Trophoblast cell (in vitro differentiated cells and primary cell): ENCODE measurements around the gene MS4A15.

Source experiments
- DNase-seq, 2 donors: peaks; one replicate each; pipeline ENCODE4 v3.0.0-alpha.2; 2016
- H2AFZ ChIP-seq: 2 replicates; pipeline ENCODE4 v1.6.1; 2013; ENCODE audit warnings: low read length, moderate library complexity, mild to moderate bottlenecking; ENCODE audit not compliant: insufficient read depth, poor library complexity
- H2AK5ac ChIP-seq: 2 replicates; pipeline ENCODE4 v1.6.1; 2013; ENCODE audit warnings: mild to moderate bottlenecking, low read length
- H2BK120ac ChIP-seq: 2 replicates; pipeline ENCODE4 v1.6.1; 2013; ENCODE audit warnings: low read length, mild to moderate bottlenecking, moderate library complexity; ENCODE audit not compliant: insufficient read depth, poor library complexity
- H2BK12ac ChIP-seq: 2 replicates; pipeline ENCODE4 v1.6.1; 2013; ENCODE audit warnings: mild to moderate bottlenecking, low read length, moderate library complexity
- H2BK5ac ChIP-seq: 2 replicates; pipeline ENCODE4 v1.6.1; 2013; ENCODE audit warnings: low read length, low read depth, moderate library complexity, mild to moderate bottlenecking; ENCODE audit not compliant: poor library complexity
- H3K14ac ChIP-seq: 2 replicates; pipeline ENCODE4 v1.6.1; 2013; ENCODE audit warnings: mild to moderate bottlenecking, low read length
- H3K18ac ChIP-seq: 2 replicates; pipeline ENCODE4 v1.6.1; 2013; ENCODE audit warnings: mild to moderate bottlenecking, low read length
- H3K23ac ChIP-seq: 2 replicates; pipeline ENCODE4 v1.6.1; 2013; ENCODE audit warnings: low read length
- H3K27ac ChIP-seq: 2 replicates; pipeline ENCODE4 v1.5.1; 2013; ENCODE audit warnings: low read depth, mild to moderate bottlenecking, inconsistent platforms, low read length, moderate library complexity
- H3K27me3 ChIP-seq: 2 replicates; pipeline ENCODE4 v1.6.1; 2013; ENCODE audit warnings: inconsistent platforms, mild to moderate bottlenecking, low read length, moderate library complexity; ENCODE audit not compliant: insufficient read depth
- H3K36me3 ChIP-seq, 2 experiments: 1 replicate in 1 of 2; 2 replicates in 1 of 2; pipeline ENCODE4 v1.6.1; 2013; ENCODE audit warnings: low read length in 2 of 2, mild to moderate bottlenecking in 2 of 2, moderate library complexity in 1 of 2; ENCODE audit not compliant: insufficient read depth in 2 of 2, control insufficient read depth in 1 of 2
- H3K4ac ChIP-seq: 2 replicates; pipeline ENCODE4 v1.6.1; 2013; ENCODE audit warnings: low read depth, mild to moderate bottlenecking, low read length, moderate library complexity
- H3K4me1 ChIP-seq, 2 experiments: 1 replicate in 1 of 2; 2 replicates in 1 of 2; pipeline ENCODE4 v1.6.1; 2013; ENCODE audit warnings: low read length in 2 of 2, mild to moderate bottlenecking in 2 of 2, moderate library complexity in 1 of 2; ENCODE audit not compliant: insufficient read depth in 2 of 2, control insufficient read depth in 1 of 2
- H3K4me2 ChIP-seq: 2 replicates; pipeline ENCODE4 v1.6.1; 2013; ENCODE audit warnings: inconsistent platforms, mild to moderate bottlenecking, low read length, moderate library complexity
- H3K4me3 ChIP-seq: 2 replicates; pipeline ENCODE4 v1.5.1; 2013; ENCODE audit warnings: mild to moderate bottlenecking, low read depth, low read length, inconsistent platforms
- H3K79me1 ChIP-seq: one replicate; pipeline ENCODE4 v1.6.1; 2013; ENCODE audit warnings: low read length
- H3K79me2 ChIP-seq: 2 replicates; pipeline ENCODE4 v1.6.1; 2013; ENCODE audit warnings: low read length, mild to moderate bottlenecking; ENCODE audit not compliant: control insufficient read depth, insufficient read depth, poor library complexity
- H3K9ac ChIP-seq: 2 replicates; pipeline ENCODE4 v1.6.1; 2013; ENCODE audit warnings: mild to moderate bottlenecking, low read length
- H3K9me3 ChIP-seq: 2 replicates; pipeline ENCODE4 v1.6.1; 2013; ENCODE audit warnings: low read depth, mild to moderate bottlenecking, control low read depth, inconsistent platforms, low read length; ENCODE audit not compliant: insufficient read depth
- H4K12ac ChIP-seq: 2 replicates; pipeline ENCODE4 v1.6.1; 2013; ENCODE audit warnings: low read depth, mild to moderate bottlenecking, low read length, moderate library complexity
- H4K8ac ChIP-seq: 2 replicates; pipeline ENCODE4 v1.6.1; 2013; ENCODE audit warnings: low read depth, mild to moderate bottlenecking, low read length, moderate library complexity
- H4K91ac ChIP-seq: one replicate; pipeline ENCODE4 v1.6.1; 2013; ENCODE audit warnings: low read depth, mild to moderate bottlenecking, low read length, moderate library complexity
- WGBS: extraction: QIAGEN DNeasy Blood & Tissue Kit; methylation state at CpG from one replicate; pipeline ENCODE4 v1.1.7; 2013; ENCODE audit warnings: missing lambda C conversion rate; ENCODE audit not compliant: insufficient read length, insufficient coverage; ENCODE audit errors: extremely low coverage; 5-methylcytosine and 5-hydroxymethylcytosine counted together

Gene MS4A15

GRCh38 chr11:60720460-60720859, 36.2 kb upstream of the MS4A15 start:
- H4K12ac ChIP-seq: no peak overlapping the region
- H3K9me3 ChIP-seq: peaks cover 9% of the 10 kb centered on the region
- H3K4me3 ChIP-seq: no peak overlapping the region
- no peak overlapping the region for H2BK12ac ChIP-seq
- no peaks in the 10 kb centered on the region for H3K36me3 ChIP-seq
- H3K23ac ChIP-seq: no peak overlapping the region
- H2AFZ ChIP-seq: no peak overlapping the region
- no peak for DNase-seq
- no peak overlapping the region for H3K14ac ChIP-seq
- H3K18ac ChIP-seq: no peak overlapping the region
- H4K91ac ChIP-seq: no peak overlapping the region
- H3K79me2 ChIP-seq: no peaks in the 10 kb centered on the region
- no peak overlapping the region for H2AK5ac ChIP-seq
- H3K9ac ChIP-seq: no peak overlapping the region
- H3K4me2 ChIP-seq: no peak overlapping the region
- no peak overlapping the region for H3K27ac ChIP-seq
- H2BK120ac ChIP-seq: no peak overlapping the region
- H4K8ac ChIP-seq: no peak overlapping the region
- WGBS: 100% methylated on average over 1 of the region's 6 CpGs
- no peaks in the 10 kb centered on the region for H3K4me1 ChIP-seq
- H3K27me3 ChIP-seq: no peaks in the 10 kb centered on the region
- H2BK5ac ChIP-seq: no peak overlapping the region
- H3K79me1 ChIP-seq: no peaks in the 10 kb centered on the region
- H3K4ac ChIP-seq: no peak overlapping the region

- DNase-seq: no peak
- WGBS: no CpG with 5 or more reads among the region's 3 CpGs
- no peak within 1 kb of the TSS for H2AFZ ChIP-seq
- H2AK5ac ChIP-seq: no peak within 1 kb of the TSS
- no peaks in the 10 kb centered on the region for H3K79me1 ChIP-seq
- no peaks in the 10 kb centered on the region for H3K4me1 ChIP-seq
- H4K12ac ChIP-seq: no peak within 1 kb of the TSS
- no peak within 1 kb of the TSS for H3K4ac ChIP-seq
- H3K27ac ChIP-seq: no peak within 1 kb of the TSS
- H4K91ac ChIP-seq: no peak within 1 kb of the TSS
- H3K18ac ChIP-seq: no peak within 1 kb of the TSS
- H3K4me2 ChIP-seq: no peak within 1 kb of the TSS
- no peaks in the 10 kb centered on the region for H3K27me3 ChIP-seq
- H3K9me3 ChIP-seq: no peaks in the 10 kb centered on the region
- peak within 1 kb of the TSS; percentile 8 for H3K9ac ChIP-seq
- H4K8ac ChIP-seq: no peak within 1 kb of the TSS
- no peak within 1 kb of the TSS for H2BK12ac ChIP-seq
- H2BK5ac ChIP-seq: no peak within 1 kb of the TSS
- H3K4me3 ChIP-seq: no peak within 1 kb of the TSS
- H3K79me2 ChIP-seq: no peaks in the 10 kb centered on the region
- H3K23ac ChIP-seq: no peak within 1 kb of the TSS
- H3K14ac ChIP-seq: no peak within 1 kb of the TSS
- no peak within 1 kb of the TSS for H2BK120ac ChIP-seq
- H3K36me3 ChIP-seq: no peaks in the 10 kb centered on the region
Observed at GRCh38 chr11:60724420-60724819, 32.2 kb upstream of the MS4A15 start, which contains the start of gene MS4A18. MS4A18 (plus strand) TSS chr11:60724720.

DNA sequence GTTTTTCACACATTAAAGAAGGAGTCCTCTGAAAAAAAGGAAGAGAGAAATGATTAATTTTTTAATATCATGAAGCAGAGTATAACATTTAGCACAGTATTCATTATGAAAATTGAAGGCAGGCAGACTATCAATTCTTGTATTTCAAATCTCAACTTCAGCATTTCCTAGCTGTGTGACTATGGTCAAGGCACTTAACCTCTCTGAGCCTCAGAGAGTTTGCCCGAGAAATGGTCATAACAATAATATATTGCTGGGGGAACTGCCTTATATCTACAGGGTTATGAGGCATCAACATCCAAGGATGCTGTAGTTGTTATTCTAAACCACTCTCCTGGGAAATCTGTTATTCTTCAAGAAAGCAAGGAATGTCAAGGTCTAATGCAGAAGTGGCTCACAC, 31.1 kb upstream of the MS4A15 start:
- no CpG with 5 or more reads among the region's 1 CpG for WGBS
- Histone ChIP-seq H3K4me1 (no peaks in the 10 kb centered on the region), H3K14ac (no peak overlapping the region), H4K91ac (no peak overlapping the region), H2BK120ac (no peak overlapping the region), H3K27ac (no peak overlapping the region), H4K8ac (no peak overlapping the region), H3K27me3 (no peaks in the 10 kb centered on the region), H3K4me3 (no peak overlapping the region), H3K23ac (no peak overlapping the region), H3K36me3 (no peaks in the 10 kb centered on the region), H2AK5ac (no peak overlapping the region), H3K18ac (no peak overlapping the region), H3K9me3 (no peaks in the 10 kb centered on the region), H4K12ac (no peak overlapping the region), H3K9ac (no peak overlapping the region), H3K79me2 (no peaks in the 10 kb centered on the region), H2BK5ac (no peak overlapping the region), H2BK12ac (no peak overlapping the region), H3K4me2 (no peak overlapping the region), H3K79me1 (no peaks in the 10 kb centered on the region), H3K4ac (no peak overlapping the region), H2AFZ (no peak overlapping the region)
- DNase-seq: no peak

GRCh38 chr11:60731586-60731985, 25.1 kb upstream of the MS4A15 start:
- H3K23ac ChIP-seq: no peak overlapping the region
- H3K27ac ChIP-seq: no peak overlapping the region
- DNase-seq: no peak
- H3K18ac ChIP-seq: no peak overlapping the region
- no peak overlapping the region for H3K4me3 ChIP-seq
- H3K14ac ChIP-seq: no peak overlapping the region
- no peak overlapping the region for H2AFZ ChIP-seq
- no peak overlapping the region for H3K4me2 ChIP-seq
- no peak overlapping the region for H2BK120ac ChIP-seq
- no peaks in the 10 kb centered on the region for H3K79me1 ChIP-seq
- no peaks in the 10 kb centered on the region for H3K9me3 ChIP-seq
- H3K27me3 ChIP-seq: no peaks in the 10 kb centered on the region
- no peak overlapping the region for H3K4ac ChIP-seq
- H4K91ac ChIP-seq: no peak overlapping the region
- H2BK5ac ChIP-seq: no peak overlapping the region
- H3K79me2 ChIP-seq: no peaks in the 10 kb centered on the region
- H4K8ac ChIP-seq: no peak overlapping the region
- H3K4me1 ChIP-seq: no peaks in the 10 kb centered on the region
- no CpG with 5 or more reads among the region's 8 CpGs for WGBS
- no peak overlapping the region for H2BK12ac ChIP-seq
- H4K12ac ChIP-seq: no peak overlapping the region
- H2AK5ac ChIP-seq: no peak overlapping the region
- H3K36me3 ChIP-seq: no peaks in the 10 kb centered on the region
- H3K9ac ChIP-seq: no peak overlapping the region
